HG03442 (cell line): ENCODE measurements around the gene ADD2.

ENCODE experiments used
- ATAC-seq: cut with Tn5 transposase; IDR thresholded peaks from one replicate; pipeline ENCODE4 v1.9.1; 2021; ENCODE audit warnings: mild to moderate bottlenecking, moderate library complexity; ENCODE audit not compliant: unreplicated experiment

ADD2 gene

DNA sequence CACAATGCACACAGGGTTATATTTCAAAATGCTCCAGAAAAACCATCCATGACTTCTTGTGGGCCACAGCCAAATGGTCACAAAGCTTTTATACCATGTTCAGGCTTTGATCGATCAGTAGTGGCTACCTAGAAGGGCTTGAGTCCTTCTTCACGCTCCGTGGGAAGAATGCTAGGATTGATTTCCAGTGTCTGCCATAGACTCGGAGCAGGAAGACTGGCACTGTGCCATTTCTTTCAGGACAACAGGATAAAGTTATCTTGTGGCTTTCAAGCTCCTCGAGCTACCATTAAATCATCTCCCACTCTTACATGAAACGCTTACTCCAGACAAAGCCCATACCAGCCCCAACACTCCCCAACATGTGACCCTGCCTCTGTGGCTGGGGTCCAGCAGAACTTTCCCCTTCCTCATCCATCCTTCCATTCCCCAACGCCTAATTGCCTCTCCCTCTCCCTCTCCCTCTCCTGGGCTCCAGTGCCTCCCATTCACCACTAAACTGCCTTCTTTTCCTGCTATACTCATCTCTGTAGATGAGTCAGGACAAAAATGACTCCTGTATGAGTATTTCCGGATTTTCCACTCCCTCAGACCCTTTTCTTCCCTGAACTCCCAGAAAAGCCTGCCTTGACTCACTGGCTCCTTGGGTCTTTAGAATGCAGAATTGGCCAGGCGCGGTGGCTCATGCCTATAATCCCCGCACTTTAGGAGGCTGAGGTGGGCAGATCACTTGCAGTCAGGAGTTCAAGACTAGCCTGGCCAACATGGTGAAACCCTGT, 40.9 kb downstream of the ADD2 start:
- no peak for ATAC-seq

DNA sequence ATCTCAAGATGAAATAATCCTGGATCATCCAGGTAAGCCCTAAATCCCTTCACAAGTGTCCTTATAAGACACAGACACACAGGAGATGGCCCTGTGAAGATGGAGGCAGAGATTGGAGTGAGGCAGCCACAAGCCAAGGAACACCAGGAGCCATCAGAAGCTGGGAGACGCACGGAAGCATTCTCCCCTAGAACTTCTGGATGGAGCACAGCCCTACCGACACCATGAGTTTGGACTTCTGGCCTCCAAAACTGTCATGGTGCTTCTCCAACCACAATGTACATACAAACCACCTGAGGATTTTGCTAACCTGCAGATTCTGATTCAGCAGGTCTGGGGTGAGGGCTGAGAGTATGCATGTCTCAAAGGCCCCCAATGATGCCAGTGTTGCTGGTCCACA, 42.5 kb downstream of the ADD2 start:
- ATAC-seq: no peak

DNA sequence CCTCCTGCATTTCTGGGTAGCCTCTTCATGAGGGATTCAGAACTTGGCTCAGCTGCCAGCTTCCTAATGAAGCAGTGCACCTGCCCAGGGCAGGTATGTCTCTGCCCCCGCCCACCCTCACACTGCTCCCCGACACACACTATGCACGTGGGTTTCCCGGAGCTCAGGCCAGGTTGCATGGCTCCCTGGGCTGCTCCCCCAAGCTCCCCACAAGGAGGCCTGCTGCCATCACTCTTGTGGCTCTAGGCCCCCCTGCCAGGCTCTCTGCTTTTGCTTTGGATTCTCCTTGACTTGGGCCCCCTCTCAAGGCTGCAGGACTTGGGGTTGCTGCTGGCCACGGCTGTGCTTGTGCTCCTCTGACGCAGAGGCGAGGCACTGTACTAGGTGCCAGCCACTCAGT, 43.6 kb downstream of the ADD2 start:
- ATAC-seq: no peak

DNA sequence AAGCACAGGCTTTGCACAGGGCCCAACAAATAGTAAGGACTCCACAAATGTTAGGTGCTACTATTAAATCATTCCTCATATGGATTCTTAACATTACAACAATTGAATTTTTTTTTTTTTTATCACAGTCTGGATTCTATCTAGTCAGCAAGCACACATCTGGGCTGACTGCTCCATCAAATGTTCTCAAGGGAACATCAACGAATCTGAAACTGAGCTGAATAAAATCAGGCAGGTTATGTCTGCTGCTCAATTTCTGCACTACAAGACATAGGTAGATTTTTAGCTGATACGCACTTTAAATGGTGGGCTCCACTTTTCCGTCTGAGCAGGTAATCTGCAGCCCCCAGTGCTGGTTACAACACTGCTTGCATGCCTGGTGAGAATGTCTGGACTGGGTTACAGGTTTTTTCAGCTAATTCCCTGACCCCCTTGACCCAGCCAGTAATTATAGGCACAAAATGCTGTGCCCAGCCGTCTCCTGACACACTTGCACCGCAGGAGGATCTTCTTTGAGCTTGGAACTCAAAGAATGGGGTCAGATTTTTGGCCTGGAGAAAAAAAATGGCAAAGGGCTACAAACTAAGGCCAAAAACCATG, 44.6 kb downstream of the ADD2 start:
- no peak for ATAC-seq

DNA sequence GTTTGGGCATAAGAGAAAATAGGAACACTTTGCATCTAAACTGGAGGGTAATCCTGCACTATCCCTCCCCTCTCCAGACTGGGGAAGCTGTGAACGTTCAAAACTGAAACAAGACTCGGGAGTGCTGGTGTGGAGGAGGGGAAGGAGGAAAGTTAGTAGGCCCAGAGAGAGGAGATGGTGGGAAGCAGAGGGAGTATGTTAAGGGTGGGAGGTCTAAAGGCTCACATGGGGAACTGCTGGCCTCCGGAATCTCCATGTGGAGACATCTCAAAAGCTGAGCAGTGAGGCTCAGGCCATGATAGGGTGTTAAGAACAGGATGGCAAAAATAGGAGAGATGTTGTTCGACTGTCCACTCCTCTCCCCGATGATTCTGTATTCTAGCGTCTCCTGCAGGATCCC, 47.9 kb downstream of the ADD2 start:
- no peak for ATAC-seq

DNA sequence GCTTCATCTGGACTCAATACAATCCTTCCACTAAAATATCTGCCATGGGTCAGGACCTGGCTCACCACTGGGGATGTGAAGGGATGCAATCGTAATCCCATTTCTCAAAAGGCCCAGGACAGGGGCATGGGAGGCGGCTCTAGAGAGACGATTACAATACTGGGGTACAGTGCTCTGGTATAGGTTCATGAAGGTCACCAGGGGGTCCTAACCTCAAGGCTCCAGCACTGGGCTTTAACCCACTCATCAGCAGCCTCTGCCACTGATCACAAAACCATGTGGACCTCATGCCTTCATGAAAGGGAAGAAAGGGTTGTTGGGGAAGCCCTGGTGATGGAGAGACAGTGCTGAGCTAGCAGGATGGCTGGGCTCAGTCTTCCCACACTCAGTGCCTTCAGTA, 48.8 kb downstream of the ADD2 start:
- no peak for ATAC-seq

DNA sequence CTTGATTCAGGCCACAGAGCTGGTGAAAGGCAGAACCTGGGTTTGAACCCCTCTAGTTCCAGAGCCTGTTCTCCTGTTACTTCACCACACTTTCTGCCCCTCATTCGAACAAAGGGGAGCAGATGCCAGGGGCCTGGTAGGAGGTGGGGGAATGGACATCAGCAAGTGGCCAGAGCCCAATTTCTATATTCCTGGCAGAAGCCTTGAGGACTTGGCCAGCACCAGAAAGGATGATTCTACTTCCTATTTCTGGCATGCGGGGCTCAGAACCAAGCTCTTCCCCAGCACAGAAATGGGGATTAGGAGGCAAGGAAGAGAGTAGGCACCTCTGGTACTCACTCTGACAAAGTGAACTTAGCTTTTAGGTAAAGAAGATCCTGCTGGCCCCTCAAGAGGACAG, 49.3 kb downstream of the ADD2 start:
- no peak for ATAC-seq

DNA sequence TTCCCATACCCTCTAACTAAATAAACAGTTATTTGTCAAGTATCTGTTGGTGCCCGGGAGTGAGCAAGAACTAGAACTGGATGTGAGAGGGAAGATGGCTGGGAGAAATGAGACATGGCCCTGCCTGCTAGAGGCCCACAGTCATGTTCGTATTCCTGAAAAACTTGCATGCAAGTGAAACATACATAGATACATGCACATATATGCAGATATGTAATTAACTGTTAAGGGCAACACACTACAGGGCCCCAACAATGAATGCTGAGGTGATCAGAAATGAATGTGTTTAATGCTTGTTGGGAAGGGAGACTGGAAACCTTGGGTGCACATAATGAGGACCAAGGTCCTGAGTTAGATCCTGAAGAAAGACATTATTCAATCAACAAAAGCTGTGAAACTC, 49.8 kb downstream of the ADD2 start:
- no peak for ATAC-seq

DNA sequence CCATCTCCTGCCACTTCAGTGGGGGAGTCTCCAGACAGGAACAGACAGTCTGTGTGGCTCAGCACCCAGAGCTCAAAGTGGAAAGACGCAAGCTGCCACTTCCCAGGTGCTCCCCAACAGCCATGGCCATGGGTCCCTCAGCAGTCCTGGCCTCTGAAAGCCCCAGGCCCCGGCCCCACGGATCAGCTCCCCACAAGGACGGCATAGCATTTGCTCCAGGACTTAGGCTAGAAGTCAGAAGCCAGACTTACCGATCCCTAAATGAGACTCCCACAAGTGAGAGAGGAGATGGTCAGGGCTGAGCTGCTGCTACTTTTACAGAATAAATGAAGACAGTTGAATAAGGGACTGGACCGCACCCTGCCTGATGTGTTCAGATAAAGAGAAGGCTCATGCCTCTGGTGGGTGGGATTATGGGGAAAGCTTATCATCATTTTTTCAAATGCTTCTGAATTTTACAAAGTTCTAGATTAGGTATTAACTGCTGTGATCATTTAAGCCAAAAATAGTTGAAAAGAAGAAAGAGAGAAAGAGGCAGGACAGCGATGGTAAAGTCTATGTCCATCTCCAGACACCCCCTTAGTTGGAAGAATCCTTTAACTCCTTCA, 50.5 kb downstream of the ADD2 start:
- ATAC-seq: no peak

DNA sequence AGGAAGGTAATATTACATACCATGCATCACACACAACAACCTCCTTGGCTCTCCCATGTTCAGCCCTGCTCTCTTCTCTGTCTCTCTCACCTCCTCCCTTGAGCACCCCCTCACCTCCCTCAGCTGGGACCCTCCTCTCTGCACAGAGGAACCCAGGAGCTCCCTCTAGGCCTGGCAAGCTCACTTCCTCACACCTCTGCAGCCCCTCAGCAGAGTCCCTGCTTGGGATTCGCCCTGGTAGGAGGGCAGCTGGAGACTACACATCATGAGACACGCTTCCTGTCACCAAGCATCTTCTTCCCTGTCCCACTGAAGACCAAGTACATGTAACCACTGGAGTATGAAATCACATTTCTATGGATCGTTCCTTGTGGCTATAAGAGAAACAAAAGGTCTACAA, 51.0 kb downstream of the ADD2 start:
- ATAC-seq: no peak

DNA sequence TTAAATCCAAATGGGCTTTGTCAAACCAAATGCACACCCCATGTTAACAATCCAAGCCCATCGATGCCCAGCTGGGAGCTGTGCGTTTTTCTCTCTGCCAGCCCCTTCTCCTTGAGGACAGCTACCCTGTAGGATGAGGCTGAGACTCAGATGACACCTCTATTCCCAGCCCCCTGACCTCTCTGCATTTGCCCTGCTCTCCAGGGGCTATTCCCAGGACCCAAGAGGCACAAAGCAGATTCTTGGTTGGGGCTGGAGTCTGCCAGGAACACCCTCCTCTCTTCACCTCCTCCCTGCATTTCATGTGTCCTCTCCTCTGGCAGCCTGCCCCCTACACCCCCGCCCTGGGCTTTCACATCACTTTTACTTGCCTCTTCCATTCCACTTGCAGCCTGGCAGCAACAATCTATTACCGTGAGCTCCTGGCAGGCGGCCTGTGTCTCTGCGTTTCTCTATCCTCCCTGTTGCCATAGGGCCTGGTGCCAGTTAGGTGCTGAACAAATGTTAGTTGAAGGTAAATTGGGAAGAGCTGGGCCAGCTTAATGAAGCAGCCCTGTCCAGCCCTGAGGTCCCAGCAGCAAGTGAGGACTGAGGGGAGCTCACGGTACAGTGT, 51.8 kb downstream of the ADD2 start:
- no peak for ATAC-seq

DNA sequence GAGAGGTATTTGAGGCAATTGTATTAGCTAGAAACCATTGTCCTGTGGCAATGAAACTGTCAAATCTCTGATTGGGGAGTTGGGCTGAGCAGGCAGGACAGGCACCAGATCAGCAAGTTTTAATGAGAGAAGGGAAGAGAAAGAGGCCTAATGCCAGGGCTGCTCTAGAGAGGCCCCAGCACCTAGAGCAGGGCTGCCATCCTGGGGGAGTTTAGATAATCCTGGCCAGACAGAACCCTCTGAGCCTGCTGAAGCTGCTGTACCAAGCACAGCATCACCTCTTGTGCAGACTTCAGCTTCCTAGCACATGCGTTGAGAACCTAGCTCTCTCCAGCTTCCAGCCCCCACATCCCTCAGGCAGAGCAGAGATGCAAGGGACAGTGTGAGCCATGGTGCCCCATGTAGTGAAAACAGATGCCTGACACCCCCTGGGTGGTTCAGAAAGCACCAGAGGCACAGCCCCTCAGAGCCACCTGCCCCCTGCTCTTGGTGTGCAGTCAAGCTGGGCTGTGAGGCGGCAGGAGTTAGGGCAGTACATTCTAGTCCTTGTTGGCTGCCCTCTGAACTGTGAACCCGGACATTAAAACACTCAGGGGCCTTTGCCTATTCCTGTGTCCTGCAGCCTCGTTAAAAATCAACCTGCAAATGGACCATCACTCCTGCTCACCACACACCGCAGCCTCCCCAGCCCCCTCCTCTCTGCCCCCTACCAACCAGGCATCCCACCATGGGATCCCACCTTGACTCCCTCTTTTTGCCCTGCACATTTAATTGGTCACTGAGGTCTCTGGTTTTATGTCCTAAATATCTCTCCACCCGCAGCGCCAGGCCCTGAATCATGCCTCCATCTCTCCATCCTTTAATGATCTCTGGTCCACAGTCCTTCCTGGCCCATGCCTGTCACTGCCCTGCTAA, 52.7 kb downstream of the ADD2 start:
- ATAC-seq: no peak

DNA sequence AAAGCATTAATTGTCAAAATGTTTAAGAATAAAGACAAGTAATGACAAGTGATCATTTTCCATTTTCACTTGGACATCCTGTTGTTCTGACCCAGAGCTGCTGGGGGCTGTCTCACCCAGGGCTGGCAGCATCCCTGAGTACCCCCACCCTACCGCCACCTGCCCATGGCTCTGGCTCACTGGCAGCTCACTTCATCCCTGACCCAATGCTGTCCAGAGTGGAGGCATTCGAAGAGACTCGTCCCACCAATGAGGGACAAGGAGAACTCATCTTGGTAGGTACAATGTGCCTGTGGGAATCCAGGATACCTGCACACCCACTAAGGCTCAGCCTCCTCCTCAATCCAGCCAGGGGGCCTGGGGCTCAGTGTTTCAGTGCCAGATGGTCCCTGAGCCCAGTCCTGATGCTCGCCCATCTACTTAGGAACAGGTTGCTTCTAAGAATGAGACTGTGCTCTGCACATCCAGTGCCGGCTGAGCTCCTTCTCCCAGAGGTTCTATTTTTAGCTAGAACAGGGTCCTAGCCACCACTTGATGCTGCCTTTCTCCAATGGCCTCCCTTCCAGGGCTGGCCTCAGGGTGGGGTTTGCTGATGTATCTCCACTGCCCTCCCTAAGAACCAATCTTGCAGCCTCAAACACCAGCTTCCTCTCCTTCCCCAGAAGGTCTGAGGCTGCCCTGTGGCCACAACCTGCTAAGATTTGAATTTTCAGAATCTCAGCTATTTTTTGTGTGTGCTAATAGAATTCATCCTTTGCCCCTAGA, 53.7 kb downstream of the ADD2 start:
- no peak for ATAC-seq

DNA sequence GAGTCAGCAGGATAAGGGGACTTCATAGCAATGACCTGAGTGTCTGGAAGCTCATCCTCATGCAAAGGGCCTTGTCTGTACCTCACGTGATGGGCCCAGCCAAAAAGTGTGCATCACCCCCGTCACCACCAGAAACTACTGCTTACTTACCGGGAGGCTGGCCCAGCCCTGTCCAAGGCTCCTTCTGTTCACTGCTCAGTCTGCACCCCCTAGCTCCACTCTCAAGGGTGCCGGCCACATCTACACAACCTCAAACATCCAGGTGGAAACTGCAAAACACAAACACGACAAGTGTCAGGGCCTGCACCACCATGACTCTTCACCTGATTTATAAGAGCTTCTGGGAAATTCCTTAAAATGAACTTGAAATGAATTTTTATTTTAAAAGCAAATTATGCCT, 55.1 kb downstream of the ADD2 start:
- no peak for ATAC-seq

DNA sequence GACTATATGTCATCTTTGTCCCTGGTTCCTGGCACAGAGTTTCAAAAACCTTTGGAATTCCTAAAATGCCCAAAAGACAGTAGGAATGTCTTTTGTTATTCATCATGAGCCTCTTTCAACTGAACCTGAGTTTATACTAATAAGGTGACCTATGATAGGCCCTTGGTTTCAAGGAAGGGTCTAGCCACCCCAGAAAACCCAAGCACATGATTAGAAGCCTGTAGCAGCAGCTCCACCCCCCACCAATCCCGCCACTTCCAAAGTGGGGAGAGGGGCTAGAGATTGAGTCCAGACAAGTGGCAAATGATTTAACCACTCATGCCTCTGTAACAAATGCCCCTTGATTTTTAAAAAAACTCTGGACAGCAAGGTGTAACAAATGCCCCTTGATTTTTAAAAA, 56.8 kb downstream of the ADD2 start:
- ATAC-seq: no peak

DNA sequence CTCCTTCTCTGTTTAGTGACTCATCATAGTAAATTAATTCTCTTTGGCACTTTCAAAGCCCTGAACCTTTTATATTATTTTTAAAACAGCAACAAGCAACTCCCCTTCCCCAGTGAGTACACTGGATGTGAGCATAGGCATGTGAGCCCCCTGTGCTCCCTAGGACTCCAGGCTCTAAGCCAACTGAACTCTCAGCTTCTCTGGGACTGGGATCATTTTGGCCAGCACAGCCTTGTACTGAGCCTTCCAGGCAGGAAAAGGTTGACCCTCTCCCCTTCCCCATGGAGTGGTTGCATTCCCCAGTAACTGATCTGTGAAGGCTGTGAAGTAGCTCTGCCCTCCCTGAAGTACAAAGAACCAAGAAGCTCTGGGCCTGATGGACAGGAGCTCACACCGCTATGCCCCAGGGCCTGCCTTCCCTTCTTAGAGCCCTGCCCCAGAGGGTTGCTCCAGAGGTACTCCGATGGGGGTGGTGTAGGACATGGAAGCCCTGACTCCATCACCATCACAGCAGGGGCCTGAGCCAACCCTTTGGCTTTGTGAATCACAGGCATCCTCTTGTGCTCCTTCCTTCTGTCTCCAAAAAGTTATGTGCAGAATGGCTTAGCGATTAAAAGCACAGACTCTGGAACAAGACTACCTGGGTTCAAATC, 57.8 kb downstream of the ADD2 start:
- ATAC-seq: no peak

DNA sequence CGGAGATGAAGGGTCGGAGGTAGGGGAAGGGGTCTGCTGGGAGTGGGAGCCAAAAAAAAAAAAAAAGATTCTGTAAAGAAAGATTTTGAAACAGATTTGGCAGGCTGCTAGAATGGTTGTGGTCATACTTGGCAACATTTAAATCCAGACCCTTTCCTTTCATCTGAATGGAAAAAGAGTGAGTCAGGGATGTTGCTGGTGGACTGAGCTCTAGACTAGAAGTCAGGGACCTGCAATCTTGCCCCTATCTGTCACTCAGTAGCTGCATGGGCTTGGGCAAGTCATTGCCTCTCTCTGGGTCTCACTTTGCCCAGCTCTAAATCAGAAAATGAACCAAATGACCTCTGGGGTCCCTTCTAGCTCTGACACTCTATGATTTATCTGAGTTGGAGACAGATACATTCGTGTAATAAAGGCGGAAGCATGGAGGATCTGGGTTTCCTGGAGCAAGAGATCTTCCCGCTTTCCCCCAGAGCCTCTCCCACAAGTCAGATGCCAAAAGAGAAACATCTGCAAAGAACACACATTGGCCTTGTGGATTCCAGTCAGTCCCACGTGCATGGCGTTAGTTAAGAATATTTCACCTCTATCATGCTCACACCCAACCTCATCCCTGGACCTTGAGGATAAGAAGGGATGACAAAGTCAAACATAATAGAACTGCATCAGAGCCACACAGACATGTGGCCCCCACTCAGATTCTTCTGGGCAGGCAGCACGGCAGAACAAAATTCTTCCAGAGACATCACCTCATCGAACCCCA, 58.5 kb downstream of the ADD2 start:
- ATAC-seq: no peak

DNA sequence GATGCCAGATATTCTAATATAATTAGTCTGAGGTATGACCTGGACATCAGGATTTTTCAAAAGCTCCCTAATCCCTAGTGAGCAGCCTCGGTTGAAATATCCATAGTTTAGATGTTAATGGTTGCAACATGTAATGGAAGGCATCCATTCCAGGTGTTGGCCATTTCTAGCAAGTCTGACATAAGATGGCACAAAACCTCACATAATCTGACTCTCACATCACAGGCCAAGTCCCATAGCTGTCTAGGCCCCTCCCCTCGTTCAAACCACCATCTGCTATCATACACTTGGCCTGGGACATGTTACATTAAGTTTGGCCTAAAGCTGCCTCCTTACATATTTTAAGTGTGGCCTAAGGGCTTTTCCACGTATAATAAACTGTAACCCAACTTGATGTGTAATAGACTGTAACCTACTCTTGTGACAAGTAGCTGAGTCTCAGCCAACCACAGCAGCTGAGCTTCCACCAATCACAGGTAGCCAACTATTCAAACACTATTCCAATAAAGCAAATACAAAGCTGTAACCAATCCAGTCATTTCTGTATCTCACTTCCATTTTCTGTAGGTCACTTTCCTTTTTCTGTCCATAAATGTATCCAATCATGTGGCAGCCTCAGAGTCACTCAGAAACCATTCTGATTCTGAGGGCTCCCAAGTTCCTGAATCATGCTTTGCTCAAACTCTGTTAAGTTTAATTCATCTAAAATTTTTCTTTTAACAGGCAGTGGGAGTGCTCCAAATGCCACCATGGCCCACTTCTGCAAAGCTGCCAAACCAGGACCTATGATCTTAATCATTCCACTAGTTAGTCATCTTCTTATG, 59.4 kb downstream of the ADD2 start:
- ATAC-seq: no peak
